HG03280 (cell line): Measurements from ENCODE around the gene GON4L.
"Not testable (repeated sequence)": the region's sequence is repeated elsewhere in the genome, so short reads cannot be mapped to it uniquely, and the experiment has no call there.

Experiments used
- ATAC-seq: cut with Tn5 transposase; IDR thresholded peaks from one replicate; pipeline ENCODE4 v1.9.1; 2021; ENCODE audit warnings: mild to moderate bottlenecking, moderate library complexity; ENCODE audit not compliant: unreplicated experiment

Gene GON4L

GRCh38 chr1:155704414-155704813 lies 152.6 kb downstream of the GON4L start:
- ATAC-seq, result not testable (repeated sequence)

- no peak for ATAC-seq
Measured at GRCh38 chr1:155703216-155703615, 153.8 kb downstream of the GON4L start.

- not testable (repeated sequence) for ATAC-seq
Measured at GRCh38 chr1:155701675-155702074, 155.3 kb downstream of the GON4L start.
